HG03196 (cell line): ENCODE measurements around the gene ATP8B1.
"Not testable (repeated sequence)": the region's sequence is repeated elsewhere in the genome, so short reads cannot be mapped to it uniquely, and the experiment has no call there.

Source experiments
- ATAC-seq: cut with Tn5 transposase; IDR thresholded peaks from one replicate; pipeline ENCODE4 v1.9.1; 2021; ENCODE audit not compliant: unreplicated experiment

ATP8B1 gene

GRCh38 chr18:57771193-57771592, 31.9 kb downstream of the ATP8B1 start:
- ATAC-seq = no peak

GRCh38 chr18:57768537-57769326, 34.4 kb downstream of the ATP8B1 start:
- no peak for ATAC-seq

GRCh38 chr18:57767259-57768050, 35.7 kb downstream of the ATP8B1 start:
- no peak for ATAC-seq

GRCh38 chr18:57764995-57765394, 38.1 kb downstream of the ATP8B1 start:
- no peak for ATAC-seq

- ATAC-seq = no peak
Observed at GRCh38 chr18:57764087-57764486, 39.0 kb downstream of the ATP8B1 start.

GRCh38 chr18:57762686-57763085, 40.4 kb downstream of the ATP8B1 start:
- no peak for ATAC-seq

GRCh38 chr18:57759650-57760049, 43.5 kb downstream of the ATP8B1 start:
- no peak for ATAC-seq

- no peak for ATAC-seq
Observed at GRCh38 chr18:57755473-57756067, 47.5 kb downstream of the ATP8B1 start.

GRCh38 chr18:57754577-57755338, 48.4 kb downstream of the ATP8B1 start:
- peak; percentile 91 for ATAC-seq

- no peak for ATAC-seq
Observed at GRCh38 chr18:57753063-57753462, 50.1 kb downstream of the ATP8B1 start.

- ATAC-seq = no peak
Observed at GRCh38 chr18:57749604-57749970, 53.5 kb downstream of the ATP8B1 start.

GRCh38 chr18:57748770-57749603, 54.1 kb downstream of the ATP8B1 start:
- peak; percentile 84 for ATAC-seq

GRCh38 chr18:57747809-57748680, 55.1 kb downstream of the ATP8B1 start:
- ATAC-seq = peak; percentile 21

GRCh38 chr18:57744211-57744694, 58.9 kb downstream of the ATP8B1 start:
- ATAC-seq = no peak

- ATAC-seq = no peak
Observed at GRCh38 chr18:57743008-57743407, 60.1 kb downstream of the ATP8B1 start.

- ATAC-seq = no peak
Observed at GRCh38 chr18:57741273-57741672, 61.8 kb downstream of the ATP8B1 start.

- ATAC-seq = no peak
Observed at GRCh38 chr18:57738078-57738477, 65.0 kb downstream of the ATP8B1 start.

GRCh38 chr18:57737400-57738060, 65.6 kb downstream of the ATP8B1 start:
- no peak for ATAC-seq

GRCh38 chr18:57735042-57735441, 68.1 kb downstream of the ATP8B1 start:
- ATAC-seq = not testable (repeated sequence)
